A549 (cell line): Measurements from ENCODE around the gene EFCAB8. TPM values are rescaled to one million over a fixed set of nuclear protein-coding genes. Genes with fewer than 3 reads are reported as not detected.

Source experiments
- ATAC-seq, 2 experiments: fragments of 200-7000 bp in 1 of 2; fragments of >200 bp in 1 of 2; cut with Nextera tagmentation in 1 of 2; cut with Tn5 transposase in 1 of 2; 3 replicates each; pipeline versions ENCODE4 v1.8.0 to v1.9.1; 2018 to 2020; ENCODE audit warnings: mild to moderate bottlenecking in 1 of 2, moderate library complexity in 1 of 2
- CTCF ChIA-PET: fragments of 300-600 bp; sonication (Branson Sonifier 250); formaldehyde crosslinking; extraction: SDS; loops from one replicate; lab custom pipeline; 2021; ENCODE audit warnings: antibody characterized with exemption, inconsistent platforms; lab: Yijun Ruan, JAX
- POLR2A ChIA-PET: fragments of 350-600 bp; formaldehyde crosslinking; extraction: SDS; loops from one replicate; lab custom pipeline; 2021; ENCODE audit warnings: antibody characterized with exemption, inconsistent platforms; lab: Yijun Ruan, JAX
- DNase-seq, 2 experiments: peaks; one replicate each; pipeline versions ENCODE4 v3.0.0 to v3.0.0-alpha.2; 2011 to 2016; ENCODE audit warnings: low read depth in 1 of 2, low spot score in 1 of 2
- FAIRE-seq: peaks from 2 replicates; lab custom pipeline; 2011; peaks lifted over from hg19 to GRCh38; lab: Jason Lieb, UNC
- H3K27ac ChIP-seq, 2 experiments: fragments of >200 bp; sonication (Bioruptor Twin); formaldehyde crosslinking; 3 replicates each; pipeline ENCODE4 v1.5.1; 2016 to 2017
- H3K4me1 ChIP-seq: fragments of >200 bp; sonication (Bioruptor Twin); formaldehyde crosslinking; 3 replicates; pipeline ENCODE4 v1.6.1; 2016
- H3K4me2 ChIP-seq: fragments of >200 bp; sonication (Bioruptor Twin); formaldehyde crosslinking; 3 replicates; pipeline ENCODE4 v1.6.1; 2016
- H3K4me3 ChIP-seq: fragments of >200 bp; sonication (Bioruptor Twin); formaldehyde crosslinking; 3 replicates; pipeline ENCODE4 v1.5.1; 2016
- H3K9me3 ChIP-seq: fragments of >200 bp; sonication (Bioruptor Twin); formaldehyde crosslinking; 3 replicates; pipeline ENCODE4 v1.6.1; 2016
- BHLHE40 ChIP-seq: IDR thresholded peaks from 2 replicates; pipeline ENCODE4 v1.6.1; 2012; ENCODE audit warnings: low read depth, low read length, inconsistent platforms
- CEBPB ChIP-seq, 2 experiments: fragments of >200 bp in 1 of 2; sonication (Bioruptor Twin) in 1 of 2; formaldehyde crosslinking in 1 of 2; IDR thresholded peaks; 2 replicates each; pipeline ENCODE4 v1.6.1; 2012 to 2016
- CHD2 ChIP-seq: fragments of 150-350 bp; IDR thresholded peaks from 2 replicates; pipeline ENCODE4 v1.6.1; 2014; ENCODE audit warnings: low read length; ENCODE audit not compliant: partially characterized antibody
- CHD4 ChIP-seq: fragments of 200-600 bp; sonication (generic); IDR thresholded peaks from 2 replicates; pipeline ENCODE4 v1.6.1; 2016; ENCODE audit warnings: antibody characterized with exemption, mild to moderate bottlenecking, borderline replicate concordance
- EHF ChIP-seq: fragments of 250-450 bp; sonication (Bioruptor Pico); IDR thresholded peaks from 2 replicates; pipeline ENCODE4 v1.5.0; 2020; ENCODE audit warnings: mild to moderate bottlenecking
- ESRRA ChIP-seq: fragments of 150-350 bp; IDR thresholded peaks from 2 replicates; pipeline ENCODE4 v1.6.1; 2014; ENCODE audit warnings: mild to moderate bottlenecking, low read length, borderline replicate concordance
- FOSL2 ChIP-seq, 2 experiments: fragments of 450-650 bp in 1 of 2; fragments of >200 bp in 1 of 2; sonication (Bioruptor Twin) in 1 of 2; formaldehyde crosslinking; IDR thresholded peaks; 2 replicates each; pipeline versions ENCODE4 v1.5.0 to v1.6.1; 2016 to 2020; ENCODE audit warnings: mild to moderate bottlenecking in 1 of 2, moderate library complexity in 1 of 2
- FOXS1 ChIP-seq: fragments of 250-450 bp; sonication (Bioruptor Pico); IDR thresholded peaks from 2 replicates; pipeline ENCODE4 v1.5.0; 2020; ENCODE audit warnings: mild to moderate bottlenecking, moderate library complexity
- HOXA7 ChIP-seq: fragments of 250-450 bp; sonication (Bioruptor Pico); IDR thresholded peaks from 2 replicates; pipeline ENCODE4 v1.5.0; 2020; ENCODE audit warnings: mild to moderate bottlenecking, moderate library complexity
- HOXB13 ChIP-seq: fragments of 250-450 bp; sonication (Bioruptor Pico); IDR thresholded peaks from 2 replicates; pipeline ENCODE4 v1.5.0; 2020; ENCODE audit warnings: low read depth, mild to moderate bottlenecking, moderate library complexity
- HOXB5 ChIP-seq: fragments of 250-450 bp; sonication (Bioruptor Pico); IDR thresholded peaks from 2 replicates; pipeline ENCODE4 v1.5.0; 2020; ENCODE audit warnings: mild to moderate bottlenecking, moderate library complexity
- JUN ChIP-seq, 2 experiments: fragments of >200 bp; sonication (Bioruptor Twin); formaldehyde crosslinking; IDR thresholded peaks; 2 replicates in 1 of 2; 3 replicates in 1 of 2; pipeline ENCODE4 v1.6.1; 2016 to 2017
- KDM1A ChIP-seq: fragments of 200-600 bp; sonication (generic); IDR thresholded peaks from 2 replicates; pipeline ENCODE4 v1.6.1; 2016; ENCODE audit warnings: low read depth, mild to moderate bottlenecking
- MAFK ChIP-seq: fragments of 450-650 bp; IDR thresholded peaks from 2 replicates; pipeline ENCODE4 v1.6.1; 2014; ENCODE audit not compliant: partially characterized antibody
- NFE2L2 ChIP-seq: fragments of 150-350 bp; conservative IDR thresholded peaks from 2 replicates; pipeline ENCODE4 v1.6.1; 2014; ENCODE audit warnings: low read length
- NR3C1 ChIP-seq: fragments of >200 bp; sonication (Bioruptor Twin); formaldehyde crosslinking; IDR thresholded peaks from 3 replicates; pipeline ENCODE4 v1.6.1; 2017
- PHF8 ChIP-seq: fragments of 200-600 bp; sonication (generic); IDR thresholded peaks from 2 replicates; pipeline ENCODE4 v1.6.1; 2016; ENCODE audit warnings: low read depth, mild to moderate bottlenecking, antibody characterized with exemption, moderate library complexity, borderline replicate concordance
- POLR2AphosphoS2 ChIP-seq: conservative IDR thresholded peaks from 2 replicates; pipeline ENCODE4 v1.6.1; 2012; ENCODE audit warnings: low read length, improper control_type of control experiment, inconsistent platforms
- RAD21 ChIP-seq, 2 experiments: fragments of >200 bp in 1 of 2; sonication (Bioruptor Twin) in 1 of 2; formaldehyde crosslinking in 1 of 2; IDR thresholded peaks in 1 of 2; conservative IDR thresholded peaks in 1 of 2; 2 replicates in 1 of 2; 3 replicates in 1 of 2; pipeline ENCODE4 v1.6.1; 2012 to 2018; ENCODE audit warnings: inconsistent platforms in 1 of 2
- RFX5 ChIP-seq: fragments of 450-650 bp; IDR thresholded peaks from 2 replicates; pipeline ENCODE4 v1.7.1; 2014; ENCODE audit warnings: antibody characterized with exemption, mild to moderate bottlenecking, moderate library complexity
- RNF2 ChIP-seq: fragments of 200-600 bp; sonication (generic); IDR thresholded peaks from 2 replicates; pipeline ENCODE4 v1.6.1; 2016; ENCODE audit warnings: low read depth, mild to moderate bottlenecking, antibody characterized with exemption, moderate library complexity, borderline replicate concordance
- TFCP2L1 ChIP-seq: fragments of 250-450 bp; sonication (Bioruptor Pico); IDR thresholded peaks from 2 replicates; pipeline ENCODE4 v1.5.0; 2021; ENCODE audit warnings: mild to moderate bottlenecking
- TP53 ChIP-seq: fragments of 250-450 bp; sonication (Bioruptor Pico); IDR thresholded peaks from 2 replicates; pipeline ENCODE4 v1.5.0; 2021; ENCODE audit warnings: mild to moderate bottlenecking, moderate library complexity
- ZC3H11A ChIP-seq: fragments of 450-650 bp; IDR thresholded peaks from 2 replicates; pipeline ENCODE4 v1.6.1; 2014; ENCODE audit warnings: antibody characterized with exemption, mild to moderate bottlenecking
- ZSCAN20 ChIP-seq: fragments of 250-450 bp; sonication (Bioruptor Pico); IDR thresholded peaks from 2 replicates; pipeline ENCODE4 v1.8.0; 2022; ENCODE audit warnings: mild to moderate bottlenecking, moderate library complexity
- WGBS: methylation state at CpG from one replicate; pipeline ENCODE4 v1.1.6; 2017; ENCODE audit errors: missing lambda C conversion rate; 5-methylcytosine and 5-hydroxymethylcytosine counted together
- polyA plus RNA-seq, 4 experiments: library from polyadenylated mRNA; depleted of rRNA in 3 of 4; stranded (reverse); fragments of >200 nt; fragmentation: RNase III in 1 of 4; extraction: RNeasy Plus Mini Kit Qiagen cat#74134 plus additional on column Dnase treatment in 1 of 4; gene quantifications; 2 replicates in 3 of 4; 3 replicates in 1 of 4; pipeline ENCODE4 v1.2.3, GENCODE V29; 2011 to 2017
- TF ChIP-seq, protein P1 (sequence below): IDR thresholded peaks from 2 replicates; pipeline ENCODE4 v1.6.1; 2012; ENCODE audit warnings: low read depth, borderline replicate concordance
- TF ChIP-seq, protein P2 (sequence below): fragments of 450-650 bp; IDR thresholded peaks from 2 replicates; pipeline ENCODE4 v1.6.1; 2014; ENCODE audit warnings: antibody characterized with exemption
- TF ChIP-seq, protein P3 (sequence below): fragments of 250-450 bp; sonication (Bioruptor Pico); IDR thresholded peaks from 2 replicates; pipeline ENCODE4 v1.5.0; 2020; ENCODE audit warnings: low read depth, mild to moderate bottlenecking, moderate library complexity
- TF ChIP-seq, protein P4 (sequence below): fragments of >200 bp; sonication (Bioruptor Twin); formaldehyde crosslinking; IDR thresholded peaks from 3 replicates; pipeline ENCODE4 v1.5.1; 2016
- TF ChIP-seq, protein P5 (sequence below): fragments of >200 bp; sonication (Bioruptor Twin); formaldehyde crosslinking; IDR thresholded peaks from 3 replicates; pipeline ENCODE4 v1.6.1; 2016

Gene EFCAB8
- polyA plus RNA-seq, 2 of the 4 experiments (the other 2 are of a cell fraction), result not detected

DNA sequence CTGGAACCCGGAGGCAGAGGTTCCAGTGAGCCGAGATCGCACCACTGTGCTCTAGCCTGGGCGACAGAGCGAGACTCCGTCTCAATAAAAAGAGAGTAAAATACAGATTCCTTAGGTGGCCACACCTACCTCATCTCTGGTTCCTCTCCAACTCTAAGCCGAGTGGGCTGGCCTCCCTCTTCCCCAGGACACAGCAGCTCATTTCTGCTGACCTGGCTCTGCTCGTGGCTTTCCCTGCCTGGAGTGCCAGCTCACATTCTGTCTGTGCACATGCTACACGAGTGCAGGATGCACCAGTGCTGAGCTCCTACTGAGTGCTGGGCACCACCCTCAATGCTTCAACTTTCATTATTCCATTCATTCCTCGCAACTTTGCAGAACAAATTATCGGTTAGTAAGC, 28.8 kb downstream of the EFCAB8 start:
- ChIA-PET POLR2A (no interaction called here), CTCF (interaction anchor here (1.2 to 2.2 kb wide), 2 partner anchors 9 to 14 kb away, joined by 5 to 6 read pairs; no protein-coding TSS in a partner anchor)
- H3K9me3 ChIP-seq, result no peaks in the 10 kb centered on the region
- no peak for TF ChIP-seq FOXS1 (CRISPR knock-in tag)
- TF ChIP-seq, protein P1, sequence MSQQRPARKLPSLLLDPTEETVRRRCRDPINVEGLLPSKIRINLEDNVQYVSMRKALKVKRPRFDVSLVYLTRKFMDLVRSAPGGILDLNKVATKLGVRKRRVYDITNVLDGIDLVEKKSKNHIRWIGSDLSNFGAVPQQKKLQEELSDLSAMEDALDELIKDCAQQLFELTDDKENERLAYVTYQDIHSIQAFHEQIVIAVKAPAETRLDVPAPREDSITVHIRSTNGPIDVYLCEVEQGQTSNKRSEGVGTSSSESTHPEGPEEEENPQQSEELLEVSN, result no peak
- peak; percentile 45 for TF ChIP-seq MAFK
- TF ChIP-seq, protein P2, sequence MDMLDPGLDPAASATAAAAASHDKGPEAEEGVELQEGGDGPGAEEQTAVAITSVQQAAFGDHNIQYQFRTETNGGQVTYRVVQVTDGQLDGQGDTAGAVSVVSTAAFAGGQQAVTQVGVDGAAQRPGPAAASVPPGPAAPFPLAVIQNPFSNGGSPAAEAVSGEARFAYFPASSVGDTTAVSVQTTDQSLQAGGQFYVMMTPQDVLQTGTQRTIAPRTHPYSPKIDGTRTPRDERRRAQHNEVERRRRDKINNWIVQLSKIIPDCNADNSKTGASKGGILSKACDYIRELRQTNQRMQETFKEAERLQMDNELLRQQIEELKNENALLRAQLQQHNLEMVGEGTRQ, result no peak
- TF ChIP-seq RNF2, result no peak
- TF ChIP-seq FOSL2 (IDR thresholded peaks at IDR 0.05), result no peak
- TF ChIP-seq FOSL2 (CRISPR knock-in tag; IDR thresholded peaks at IDR 0.05), result no peak
- TF ChIP-seq TP53, result no peak
- TF ChIP-seq BHLHE40, result no peak
- FAIRE-seq, result no peak
- 63% methylated on average over 11 of the region's 11 CpGs for WGBS
- ATAC-seq, result no peak
- H3K27ac ChIP-seq, result no peak overlapping the region
- H3K4me2 ChIP-seq, result no peak overlapping the region
- no peak for DNase-seq
- H3K4me1 ChIP-seq, result no peaks in the 10 kb centered on the region
- no peak overlapping the region for H3K4me3 ChIP-seq

DNA sequence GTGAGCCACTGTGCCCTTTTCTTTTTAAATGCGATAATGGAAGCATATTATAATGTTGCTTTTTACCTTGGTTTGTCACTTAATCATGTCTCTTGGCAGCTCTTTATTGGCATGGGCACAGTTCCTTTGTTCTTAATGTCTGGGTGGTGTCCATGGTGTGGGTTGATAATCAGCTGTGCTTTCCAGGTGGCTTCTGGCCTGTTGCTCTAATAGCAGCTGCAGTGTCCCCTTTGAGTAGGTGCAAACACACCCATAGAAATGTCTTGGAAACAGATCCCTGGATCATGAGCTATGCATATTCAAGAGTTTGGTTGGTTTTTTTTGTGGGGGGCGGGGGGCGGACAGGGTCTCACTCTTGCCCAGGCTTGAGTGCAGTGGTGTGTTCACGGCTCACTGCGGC, 29.9 kb downstream of the EFCAB8 start:
- Histone ChIP-seq H3K27ac (no peak overlapping the region), H3K4me3 (no peak overlapping the region), H3K4me1 (no peaks in the 10 kb centered on the region)
- DNase-seq, result no peak
- POLR2A ChIA-PET, result no interaction called here
- TF ChIP-seq CHD2 (no peak), TFCP2L1 (CRISPR knock-in tag) (no peak), HOXB13 (no peak), CHD4 (no peak), HOXB5 (CRISPR knock-in tag) (no peak), FOXS1 (CRISPR knock-in tag) (no peak), JUN (IDR thresholded peaks at IDR 0.05) (no peak), FOSL2 (IDR thresholded peaks at IDR 0.05) (no peak), FOSL2 (CRISPR knock-in tag; IDR thresholded peaks at IDR 0.05) (no peak), EHF (CRISPR knock-in tag) (no peak), ZC3H11A (no peak), HOXA7 (no peak), ESRRA (no peak), NR3C1 (no peak), PHF8 (no peak), RAD21 (conservative IDR thresholded peaks at IDR 0.05 in 1 of 2, IDR thresholded peaks at IDR 0.05 in 1 of 2) (no peak)
- TF ChIP-seq, protein P3, sequence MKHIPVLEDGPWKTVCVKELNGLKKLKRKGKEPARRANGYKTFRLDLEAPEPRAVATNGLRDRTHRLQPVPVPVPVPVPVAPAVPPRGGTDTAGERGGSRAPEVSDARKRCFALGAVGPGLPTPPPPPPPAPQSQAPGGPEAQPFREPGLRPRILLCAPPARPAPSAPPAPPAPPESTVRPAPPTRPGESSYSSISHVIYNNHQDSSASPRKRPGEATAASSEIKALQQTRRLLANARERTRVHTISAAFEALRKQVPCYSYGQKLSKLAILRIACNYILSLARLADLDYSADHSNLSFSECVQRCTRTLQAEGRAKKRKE (CRISPR knock-in tag), result no peak
- TF ChIP-seq, all 56 proteins: peak for 0
- ATAC-seq, result no peak
- H3K9me3 ChIP-seq, result no peaks in the 10 kb centered on the region
- CTCF ChIA-PET, result interaction anchor here (1.0 to 2.2 kb wide), 4 partner anchors 8 to 65 kb away, joined by 3 to 6 read pairs (median 5); no protein-coding TSS in a partner anchor
- FAIRE-seq, result no peak
- H3K4me2 ChIP-seq, result no peak overlapping the region
- WGBS, result 83% methylated on average over 5 of the region's 5 CpGs

DNA sequence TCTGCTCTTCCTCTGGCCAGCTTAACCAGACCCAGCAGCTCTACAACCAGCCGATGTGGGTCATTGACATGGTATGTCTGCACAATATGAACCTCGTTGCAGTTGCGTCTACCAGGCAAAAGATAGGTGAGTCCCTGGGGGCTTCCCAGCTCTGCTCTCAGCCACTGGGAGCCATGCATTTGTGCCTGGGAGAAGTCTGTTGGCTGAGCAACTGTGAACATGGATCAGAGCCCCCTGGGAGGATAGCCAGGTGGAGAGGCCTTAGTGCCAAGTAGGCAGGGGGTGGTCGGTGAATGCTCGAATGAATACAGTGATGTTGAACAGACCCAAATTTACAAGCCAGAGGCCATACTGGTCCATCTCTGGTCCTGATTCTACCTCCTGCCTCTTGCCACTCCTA, 30.6 kb downstream of the EFCAB8 start:
- Histone ChIP-seq H3K4me2 (no peak overlapping the region), H3K4me3 (no peak overlapping the region), H3K4me1 (no peaks in the 10 kb centered on the region), H3K27ac (no peak overlapping the region), H3K9me3 (no peaks in the 10 kb centered on the region)
- ATAC-seq, result no peak
- POLR2A ChIA-PET, result no interaction called here
- no peak for DNase-seq
- FAIRE-seq, result no peak
- CTCF ChIA-PET, result interaction anchor here (1.0 to 1.1 kb wide), 2 partner anchors 21 to 66 kb away, joined by 3 to 5 read pairs; no protein-coding TSS in a partner anchor
- WGBS, result 66% methylated on average over 5 of the region's 5 CpGs
- TF ChIP-seq RNF2 (no peak), ZSCAN20 (CRISPR knock-in tag) (no peak), PHF8 (no peak), NFE2L2 (no peak), FOXS1 (CRISPR knock-in tag) (no peak), POLR2AphosphoS2 (no peak), BHLHE40 (no peak), CEBPB (IDR thresholded peaks at IDR 0.05) (no peak), RFX5 (no peak), KDM1A (no peak), FOSL2 (IDR thresholded peaks at IDR 0.05) (no peak), FOSL2 (CRISPR knock-in tag; IDR thresholded peaks at IDR 0.05) (no peak)
- TF ChIP-seq, protein P4, sequence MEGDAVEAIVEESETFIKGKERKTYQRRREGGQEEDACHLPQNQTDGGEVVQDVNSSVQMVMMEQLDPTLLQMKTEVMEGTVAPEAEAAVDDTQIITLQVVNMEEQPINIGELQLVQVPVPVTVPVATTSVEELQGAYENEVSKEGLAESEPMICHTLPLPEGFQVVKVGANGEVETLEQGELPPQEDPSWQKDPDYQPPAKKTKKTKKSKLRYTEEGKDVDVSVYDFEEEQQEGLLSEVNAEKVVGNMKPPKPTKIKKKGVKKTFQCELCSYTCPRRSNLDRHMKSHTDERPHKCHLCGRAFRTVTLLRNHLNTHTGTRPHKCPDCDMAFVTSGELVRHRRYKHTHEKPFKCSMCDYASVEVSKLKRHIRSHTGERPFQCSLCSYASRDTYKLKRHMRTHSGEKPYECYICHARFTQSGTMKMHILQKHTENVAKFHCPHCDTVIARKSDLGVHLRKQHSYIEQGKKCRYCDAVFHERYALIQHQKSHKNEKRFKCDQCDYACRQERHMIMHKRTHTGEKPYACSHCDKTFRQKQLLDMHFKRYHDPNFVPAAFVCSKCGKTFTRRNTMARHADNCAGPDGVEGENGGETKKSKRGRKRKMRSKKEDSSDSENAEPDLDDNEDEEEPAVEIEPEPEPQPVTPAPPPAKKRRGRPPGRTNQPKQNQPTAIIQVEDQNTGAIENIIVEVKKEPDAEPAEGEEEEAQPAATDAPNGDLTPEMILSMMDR, result no peak
- TF ChIP-seq, protein P5, sequence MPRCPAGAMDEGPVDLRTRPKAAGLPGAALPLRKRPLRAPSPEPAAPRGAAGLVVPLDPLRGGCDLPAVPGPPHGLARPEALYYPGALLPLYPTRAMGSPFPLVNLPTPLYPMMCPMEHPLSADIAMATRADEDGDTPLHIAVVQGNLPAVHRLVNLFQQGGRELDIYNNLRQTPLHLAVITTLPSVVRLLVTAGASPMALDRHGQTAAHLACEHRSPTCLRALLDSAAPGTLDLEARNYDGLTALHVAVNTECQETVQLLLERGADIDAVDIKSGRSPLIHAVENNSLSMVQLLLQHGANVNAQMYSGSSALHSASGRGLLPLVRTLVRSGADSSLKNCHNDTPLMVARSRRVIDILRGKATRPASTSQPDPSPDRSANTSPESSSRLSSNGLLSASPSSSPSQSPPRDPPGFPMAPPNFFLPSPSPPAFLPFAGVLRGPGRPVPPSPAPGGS, result no peak
